Sigmoid colon (tissue), 3 donors: ENCODE measurements around the gene ATP6V1F.

Experiments used
- CTCF ChIP-seq, 4 experiments: fragments of 450-650 bp in 3 of 4; fragments of 200-600 bp in 1 of 4; IDR thresholded peaks; one replicate each; pipeline ENCODE4 v1.5.1; 2016 to 2019; ENCODE audit warnings: antibody characterized with exemption in 4 of 4, mild to moderate bottlenecking in 3 of 4, moderate library complexity in 2 of 4
- POLR2A ChIP-seq, 2 donors: fragments of 450-650 bp; IDR thresholded peaks; one replicate each; pipeline ENCODE4 v1.6.1; 2016; ENCODE audit warnings: antibody characterized with exemption in 2 of 2, mild to moderate bottlenecking in 2 of 2, moderate library complexity in 2 of 2

GRCh38 chr7:128909625-128910568 is 47.2 kb downstream of the ATP6V1F start:
- TF ChIP-seq CTCF (IDR thresholded peaks at IDR 0.05) (no peak), POLR2A (IDR thresholded peaks at IDR 0.05) (no peak)
